CD4-positive, alpha-beta T cell treated with Interleukin-6 at 100 ng/mL for 8 hours (primary cell): ENCODE data around the gene SOX15.

ENCODE experiments used
- DNase-seq: peaks from one replicate; pipeline ENCODE4 v3.0.0-alpha.2; 2020; ENCODE audit warnings: mixed read lengths, low spot score

SOX15 gene

GRCh38 chr17:7557775-7558543 is 31.9 kb downstream of the SOX15 start:
- DNase-seq, result no peak

- DNase-seq, result no peak
These were observed 32.6 kb downstream of the SOX15 start for GRCh38 chr17:7557147-7557764.

GRCh38 chr17:7556627-7557026 is 33.3 kb downstream of the SOX15 start:
- DNase-seq, result no peak

GRCh38 chr17:7555320-7555948 is 34.5 kb downstream of the SOX15 start:
- DNase-seq, result no peak

GRCh38 chr17:7553356-7553755 is 36.5 kb downstream of the SOX15 start:
- DNase-seq, result no peak

- DNase-seq, result peak; percentile 65
These were observed 37.3 kb downstream of the SOX15 start for GRCh38 chr17:7552621-7553051.

GRCh38 chr17:7551396-7551795 is 38.5 kb downstream of the SOX15 start:
- DNase-seq, result no peak

GRCh38 chr17:7550344-7550743 is 39.5 kb downstream of the SOX15 start:
- no peak for DNase-seq

GRCh38 chr17:7549401-7550055 is 40.4 kb downstream of the SOX15 start:
- DNase-seq, result peak; percentile 42

GRCh38 chr17:7548585-7549400 is 41.1 kb downstream of the SOX15 start, which contains the start of gene TNFSF12:
TSS of gene TNFSF12 (plus strand) at chr17:7549058. CDS start at chr17:7549154, 96 bp downstream.
- peak; percentile 62 for DNase-seq

- DNase-seq, result no peak
These were observed 45.0 kb downstream of the SOX15 start for GRCh38 chr17:7544911-7545310.

GRCh38 chr17:7541074-7541621 is 48.7 kb downstream of the SOX15 start:
- no peak for DNase-seq

- DNase-seq, result no peak
These were observed 50.9 kb downstream of the SOX15 start for GRCh38 chr17:7538891-7539545.
